GM21786 (cell line): ENCODE data around the gene INMT.

Source experiments
- ATAC-seq: cut with Tn5 transposase; IDR thresholded peaks from one replicate; pipeline ENCODE4 v1.9.1; 2021; ENCODE audit not compliant: unreplicated experiment

The INMT gene

GRCh38 chr7:30779574-30779973 is 27.6 kb downstream of the INMT start:
- ATAC-seq = no peak

- ATAC-seq = no peak
These were observed 29.0 kb downstream of the INMT start for GRCh38 chr7:30780941-30781340.

- ATAC-seq = no peak
These were observed 30.8 kb downstream of the INMT start for GRCh38 chr7:30782690-30783089.

GRCh38 chr7:30785786-30786185 is 33.9 kb downstream of the INMT start:
- ATAC-seq = no peak

GRCh38 chr7:30787486-30787885 is 35.6 kb downstream of the INMT start:
- ATAC-seq = no peak

GRCh38 chr7:30788640-30789333 is 36.9 kb downstream of the INMT start:
- ATAC-seq = no peak

GRCh38 chr7:30789334-30789711 is 37.4 kb downstream of the INMT start:
- ATAC-seq = no peak

- ATAC-seq = no peak
These were observed 38.4 kb downstream of the INMT start for GRCh38 chr7:30790356-30790755.

GRCh38 chr7:30791114-30791513 is 39.2 kb downstream of the INMT start:
- ATAC-seq = no peak

- peak; percentile 16 for ATAC-seq
These were observed 43.4 kb downstream of the INMT start for GRCh38 chr7:30795161-30795948.

- ATAC-seq = no peak
These were observed 44.4 kb downstream of the INMT start for GRCh38 chr7:30796105-30796869.

- ATAC-seq = no peak
These were observed 45.5 kb downstream of the INMT start for GRCh38 chr7:30797176-30798040.

GRCh38 chr7:30799206-30799975 is 47.5 kb downstream of the INMT start:
- peak; percentile 71 for ATAC-seq

- ATAC-seq = peak; percentile 3
These were observed 48.2 kb downstream of the INMT start for GRCh38 chr7:30799976-30800661.

- no peak for ATAC-seq
These were observed 48.9 kb downstream of the INMT start for GRCh38 chr7:30800785-30801252.

GRCh38 chr7:30802812-30803211 is 50.9 kb downstream of the INMT start:
- no peak for ATAC-seq

GRCh38 chr7:30804078-30804661 is 52.2 kb downstream of the INMT start:
- no peak for ATAC-seq

- no peak for ATAC-seq
These were observed 53.3 kb downstream of the INMT start for GRCh38 chr7:30805081-30805691.

GRCh38 chr7:30805931-30806330 is 54.0 kb downstream of the INMT start:
- no peak for ATAC-seq
